Ammon's horn (tissue), 1 donor: ENCODE results near the gene ZNF888.
A peak's percentile ranks its signal among the peaks of the same experiment; 100 is the strongest.
"Not testable (repeated sequence)": the region's sequence is repeated elsewhere in the genome, so short reads cannot be mapped to it uniquely, and the experiment has no call there.

ENCODE experiments used
- DNase-seq: peaks from one replicate; pipeline ENCODE4 v3.0.0-alpha.2; 2016; ENCODE audit warnings: low spot score

The ZNF888 gene

GRCh38 chr19:52922841-52923777 is at the start of gene ZNF888:
Gene ZNF888, minus strand, starts transcription at chr19:52923428. Its CDS starts 5,555 bp downstream, at chr19:52917873.
- DNase-seq, result peak; percentile 81

GRCh38 chr19:52967772-52968171 is 44.5 kb upstream of the ZNF888 start:
- no peak for DNase-seq

- DNase-seq, result peak; percentile 18
These were observed 40.0 kb upstream of the ZNF888 start for GRCh38 chr19:52963247-52963618.

- peak; percentile 90 for DNase-seq
These were observed 39.4 kb upstream of the ZNF888 start, which contains the start of gene ZNF816 for GRCh38 chr19:52962394-52963246. Gene ZNF816, minus strand, starts transcription at chr19:52962881. Its CDS starts 6,792 bp downstream, at chr19:52956089.

- no peak for DNase-seq
These were observed 38.8 kb upstream of the ZNF888 start for GRCh38 chr19:52961981-52962380.

GRCh38 chr19:52959613-52960295 is 36.5 kb upstream of the ZNF888 start:
- DNase-seq, result peak; percentile 20

- no peak for DNase-seq
These were observed 34.4 kb upstream of the ZNF888 start for GRCh38 chr19:52957591-52957990.

GRCh38 chr19:52956917-52957316 is 33.7 kb upstream of the ZNF888 start:
- DNase-seq, result no peak

- DNase-seq, result no peak
These were observed 26.2 kb upstream of the ZNF888 start for GRCh38 chr19:52949422-52949821.

GRCh38 chr19:52948025-52948770 is 25.0 kb upstream of the ZNF888 start:
- no peak for DNase-seq

- DNase-seq, result no peak
These were observed 23.4 kb upstream of the ZNF888 start for GRCh38 chr19:52946322-52947310.

- no peak for DNase-seq
These were observed 22.6 kb upstream of the ZNF888 start for GRCh38 chr19:52945652-52946321.

- DNase-seq, result not testable (repeated sequence)
These were observed 21.7 kb upstream of the ZNF888 start for GRCh38 chr19:52944703-52945493.

GRCh38 chr19:52943884-52944643 is 20.8 kb upstream of the ZNF888 start:
- no peak for DNase-seq

- DNase-seq, result no peak
These were observed 20.1 kb upstream of the ZNF888 start for GRCh38 chr19:52943134-52943883.

GRCh38 chr19:52942386-52943133 is 19.3 kb upstream of the ZNF888 start:
- DNase-seq, result peak; percentile 86
